Hepatocyte (in vitro differentiated cells): ENCODE results near the gene DNAH11.

Experiments used
- CTCF ChIP-seq: fragments of 200-600 bp; sonication (generic); IDR thresholded peaks from 2 replicates; pipeline ENCODE4 v1.5.1; 2016; ENCODE audit warnings: antibody characterized with exemption, mild to moderate bottlenecking; ENCODE audit not compliant: poor library complexity
- EZH2 ChIP-seq: fragments of 200-600 bp; sonication (generic); IDR thresholded peaks from 2 replicates; pipeline ENCODE4 v1.6.1; 2016; ENCODE audit warnings: antibody characterized with exemption, mild to moderate bottlenecking, borderline replicate concordance
- EZH2phosphoT487 ChIP-seq: fragments of 200-600 bp; sonication (generic); IDR thresholded peaks from one replicate; pipeline ENCODE4 v1.6.1; 2018; ENCODE audit warnings: antibody characterized with exemption, mild to moderate bottlenecking, low read depth, moderate library complexity; ENCODE audit not compliant: unreplicated experiment, severe bottlenecking

- TF ChIP-seq EZH2phosphoT487 (no peak), CTCF (no peak), EZH2 (no peak)
Measured at GRCh38 chr7:21746949-21747348, 204.1 kb downstream of the DNAH11 start.
